Spleen (tissue), 11 donors: ENCODE measurements around the gene SH2D5. TPM values are rescaled to one million over a fixed set of nuclear protein-coding genes. Genes with fewer than 3 reads are reported as not detected.

ENCODE experiments used
- DNase-seq: peaks from one replicate; pipeline ENCODE4 v3.0.0-alpha.2; 2020
- H3K27ac ChIP-seq, 8 donors: fragments of 200-600 bp; sonication (generic) in 7 of 8; 1 replicate in 4 of 8; 2 replicates in 4 of 8; pipeline versions ENCODE4 v1.5.0 to v1.8.0; 2016 to 2021; ENCODE audit warnings: inconsistent platforms in 4 of 8, mild to moderate bottlenecking in 4 of 8, moderate library complexity in 1 of 8
- H3K27me3 ChIP-seq, 7 donors: fragments of 200-600 bp; sonication (generic) in 6 of 7; replicated peaks in 1 of 7; 1 replicate in 4 of 7; 2 replicates in 3 of 7; pipeline versions ENCODE4 v1.5.0 to v1.8.0; 2016 to 2021; ENCODE audit warnings: inconsistent platforms in 3 of 7, mild to moderate bottlenecking in 1 of 7
- H3K36me3 ChIP-seq, 6 donors: fragments of 200-600 bp; sonication (generic) in 5 of 6; 1 replicate in 4 of 6; 2 replicates in 2 of 6; pipeline versions ENCODE4 v1.5.0 to v1.8.0; 2016 to 2021; ENCODE audit warnings: inconsistent platforms in 2 of 6
- H3K4me1 ChIP-seq, 6 donors: fragments of 200-600 bp; sonication (generic) in 5 of 6; 1 replicate in 3 of 6; 2 replicates in 3 of 6; pipeline versions ENCODE4 v1.5.0 to v1.8.0; 2016 to 2021; ENCODE audit warnings: inconsistent platforms in 3 of 6
- H3K4me3 ChIP-seq, 8 donors: fragments of 200-600 bp; sonication (generic) in 7 of 8; 1 replicate in 4 of 8; 2 replicates in 4 of 8; pipeline versions ENCODE4 v1.5.0 to v1.8.0; 2016 to 2021; ENCODE audit warnings: inconsistent platforms in 4 of 8, mild to moderate bottlenecking in 4 of 8, moderate library complexity in 2 of 8
- H3K9me3 ChIP-seq, 8 donors: fragments of 200-600 bp; sonication (generic) in 7 of 8; 1 replicate in 4 of 8; 2 replicates in 4 of 8; pipeline versions ENCODE4 v1.5.0 to v1.8.0; 2016 to 2021; ENCODE audit warnings: inconsistent platforms in 4 of 8
- CTCF ChIP-seq, 11 experiments: fragments of 200-600 bp in 7 of 11; fragments of 450-650 bp in 4 of 11; sonication (generic) in 4 of 11; IDR thresholded peaks in 8 of 11; conservative IDR thresholded peaks in 3 of 11; 1 replicate in 7 of 11; 2 replicates in 4 of 11; pipeline versions ENCODE4 v1.4.0 to v1.8.0; 2016 to 2021; ENCODE audit warnings: antibody characterized with exemption in 11 of 11, inconsistent platforms in 4 of 11, mild to moderate bottlenecking in 1 of 11
- POLR2A ChIP-seq, 3 donors: fragments of 450-650 bp; IDR thresholded peaks; one replicate each; pipeline ENCODE4 v1.5.1; 2017; ENCODE audit warnings: antibody characterized with exemption in 3 of 3, mild to moderate bottlenecking in 1 of 3
- POLR2AphosphoS5 ChIP-seq, 3 donors: sonication (generic); formaldehyde crosslinking; IDR thresholded peaks; one replicate each; pipeline ENCODE4 v1.5.1; 2017; ENCODE audit warnings: antibody characterized with exemption in 3 of 3
- WGBS, 5 donors: extraction: QIAGEN DNeasy Blood & Tissue Kit in 3 of 5; methylation state at CpG; one replicate each; pipeline versions ENCODE4 v1.1.5 to v1.1.7; 2013 to 2018; 5-methylcytosine and 5-hydroxymethylcytosine counted together
- intact Hi-C: fragments of 100-400 bp; cut with DNase I; formaldehyde crosslinking; loops from one replicate; pipeline ENCODE4 v1.15.0; 2023; ENCODE audit warnings: low total_unique reads
- polyA plus RNA-seq, 3 donors: library from polyadenylated mRNA; stranded (reverse); fragments of 200-250 nt; gene quantifications; one replicate each; pipeline ENCODE4 v1.2.1, GENCODE V29; 2013
- total RNA-seq, 7 donors: library from RNA; depleted of rRNA in 3 of 7; stranded (reverse); fragments of >200 nt in 3 of 7; fragmentation: NEBNext Ultra II Directional in 4 of 7; extraction: Animal tissue kit (Norgen Biotek cat#: 25700) in 4 of 7; gene quantifications; one replicate each; pipeline versions ENCODE4 v1.1.0 to v1.2.1, GENCODE V29; 2016 to 2021
- donor health status: healthy with polysubstance abuse.
- donor health status: DM: no; HTN: no; CAD: no; lungs with moderate emphysema.
- donor health status: DM: no; HTN: no; CAD: no.
- donor health status: Bipolar disorder and iron deficiency.
- donor health status: healthy.
- donor health status: DM: no; HTN: no; CAD: no.
- donor health status: DM: yes; HTN: yes; CAD: no.

The SH2D5 gene
- total and polyA plus RNA-seq, 10 donors: 0.02 to 0.22 (median 0.05) TPM; not detected in 5

- Histone ChIP-seq H3K27ac (no peak overlapping the region), H3K9me3 (no peaks in the 10 kb centered on the region), H3K4me3 (no peak overlapping the region), H3K4me1 (peaks cover 0 to 4% (median 0%) of the 10 kb centered on the region in 6 donors), H3K27me3 (no peaks in the 10 kb centered on the region), H3K36me3 (no peaks in the 10 kb centered on the region)
- intact Hi-C loops: no loop called here
- 33 to 45% (median 40%) methylated on average over 5 of the region's 5 CpGs for WGBS, 5 donors
- no peak for DNase-seq
- TF ChIP-seq POLR2AphosphoS5 (IDR thresholded peaks at IDR 0.05) (no peak), POLR2A (IDR thresholded peaks at IDR 0.05) (no peak), CTCF (IDR thresholded peaks at IDR 0.05 in 8 of 11, conservative IDR thresholded peaks at IDR 0.05 in 3 of 11) (no peak)
Measured at GRCh38 chr1:20706841-20707240, 25.7 kb downstream of the SH2D5 start.

GRCh38 chr1:20705203-20705755, 27.2 kb downstream of the SH2D5 start:
- 86 to 92% (median 86%) methylated on average over 15 of the region's 15 CpGs for WGBS, 5 donors
- Histone ChIP-seq H3K9me3 (no peaks in the 10 kb centered on the region), H3K27ac (no peak overlapping the region), H3K4me1 (no peaks in the 10 kb centered on the region), H3K4me3 (no peak overlapping the region), H3K36me3 (no peaks in the 10 kb centered on the region), H3K27me3 (no peaks in the 10 kb centered on the region)
- DNase-seq: no peak
- intact Hi-C loops: no loop called here
- TF ChIP-seq CTCF (IDR thresholded peaks at IDR 0.05 in 8 of 11, conservative IDR thresholded peaks at IDR 0.05 in 3 of 11) (no peak), POLR2AphosphoS5 (IDR thresholded peaks at IDR 0.05) (no peak), POLR2A (IDR thresholded peaks at IDR 0.05) (no peak)

- Histone ChIP-seq H3K4me1 (no peaks in the 10 kb centered on the region), H3K36me3 (no peaks in the 10 kb centered on the region), H3K27me3 (no peaks in the 10 kb centered on the region), H3K4me3 (no peak overlapping the region), H3K27ac (no peak overlapping the region), H3K9me3 (no peaks in the 10 kb centered on the region)
- DNase-seq: no peak
- TF ChIP-seq POLR2AphosphoS5 (IDR thresholded peaks at IDR 0.05) (no peak), CTCF (IDR thresholded peaks at IDR 0.05 in 8 of 11, conservative IDR thresholded peaks at IDR 0.05 in 3 of 11) (no peak), POLR2A (IDR thresholded peaks at IDR 0.05) (no peak)
- intact Hi-C loops: no loop called here
- WGBS, 5 donors: 89 to 97% (median 95%) methylated on average over 23 to 41 of the region's 41 CpGs
Measured at GRCh38 chr1:20704390-20705202, 27.9 kb downstream of the SH2D5 start.

- no peak for DNase-seq
- TF ChIP-seq POLR2A (IDR thresholded peaks at IDR 0.05) (no peak), POLR2AphosphoS5 (IDR thresholded peaks at IDR 0.05) (no peak)
- 85 to 97% (median 88%) methylated on average over 4 of the region's 4 CpGs for WGBS, 5 donors
- intact Hi-C loops: no loop called here
- H3K36me3 ChIP-seq: no peaks in the 10 kb centered on the region
- H3K27ac ChIP-seq: no peak overlapping the region
- no peaks in the 10 kb centered on the region for H3K4me1 ChIP-seq
- no peaks in the 10 kb centered on the region for H3K27me3 ChIP-seq
- H3K9me3 ChIP-seq: no peaks in the 10 kb centered on the region
- no peak overlapping the region for H3K4me3 ChIP-seq
Measured at GRCh38 chr1:20703124-20703756, 29.3 kb downstream of the SH2D5 start.
